GM12864 (cell line): Measurements from ENCODE around the gene MGLL.

ENCODE experiments used
- DNase-seq: peaks from one replicate; pipeline ENCODE4 v3.0.0-alpha.2; 2011; ENCODE audit warnings: low read depth
- H3K4me3 ChIP-seq: 2 replicates; pipeline ENCODE4 v1.5.1; 2011; ENCODE audit warnings: mild to moderate bottlenecking, low read depth, low read length, control low read depth
- CTCF ChIP-seq: IDR thresholded peaks from 2 replicates; pipeline ENCODE4 v1.5.1; 2011; ENCODE audit warnings: low read depth, mild to moderate bottlenecking, moderate library complexity, low read length, control low read depth, inconsistent platforms; ENCODE audit errors: missing control alignments

Gene MGLL

DNA sequence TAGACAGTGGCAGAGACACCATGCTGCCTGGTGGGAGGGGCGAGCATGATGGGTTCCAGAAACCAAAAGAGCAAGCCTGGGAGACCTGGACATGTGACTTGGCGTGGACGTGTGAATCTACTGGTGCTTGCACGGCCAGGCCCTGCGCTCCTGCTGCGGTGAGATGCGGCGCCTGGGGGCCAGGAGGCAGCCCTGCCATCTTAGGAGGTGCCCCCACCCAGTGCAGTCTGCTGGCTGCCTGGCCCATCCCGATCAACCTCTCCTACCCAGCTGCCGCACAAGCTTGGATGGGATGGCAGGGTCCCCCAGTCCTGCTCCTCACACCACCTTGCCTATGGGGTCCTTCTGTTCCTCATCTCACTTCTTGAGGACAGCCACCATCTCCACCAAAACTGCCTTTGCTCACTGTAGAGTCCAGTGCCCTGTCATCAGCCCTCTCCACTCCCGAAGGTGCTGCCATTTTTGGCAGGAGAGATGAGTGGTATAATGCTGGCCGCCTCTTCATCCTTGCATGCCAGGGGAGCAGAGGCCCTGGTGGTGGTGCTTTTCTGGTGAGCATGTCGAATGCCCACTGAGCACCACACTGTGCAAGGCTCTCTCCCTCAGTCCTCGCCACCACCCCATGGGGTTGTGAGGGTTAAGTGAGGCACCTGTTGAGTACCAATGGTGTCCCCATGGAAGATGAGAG is 152.6 kb downstream of the MGLL start:
- H3K4me3 ChIP-seq: no peak overlapping the region
- TF ChIP-seq CTCF: no peak
- DNase-seq: no peak

- no peak for TF ChIP-seq CTCF
- no peak overlapping the region for H3K4me3 ChIP-seq
Measured at GRCh38 chr3:127668906-127669305, 153.4 kb downstream of the MGLL start.

GRCh38 chr3:127667119-127667681 is 155.1 kb downstream of the MGLL start:
- TF ChIP-seq CTCF: no peak
- no peak overlapping the region for H3K4me3 ChIP-seq
- no peak for DNase-seq

More at GRCh38 chr3:127668906-127669305, 153.4 kb downstream of the MGLL start:
- no peak for DNase-seq

GRCh38 chr3:127666676-127667075 is 155.6 kb downstream of the MGLL start:
- TF ChIP-seq CTCF: no peak
- H3K4me3 ChIP-seq: no peak overlapping the region
- no peak for DNase-seq

DNA sequence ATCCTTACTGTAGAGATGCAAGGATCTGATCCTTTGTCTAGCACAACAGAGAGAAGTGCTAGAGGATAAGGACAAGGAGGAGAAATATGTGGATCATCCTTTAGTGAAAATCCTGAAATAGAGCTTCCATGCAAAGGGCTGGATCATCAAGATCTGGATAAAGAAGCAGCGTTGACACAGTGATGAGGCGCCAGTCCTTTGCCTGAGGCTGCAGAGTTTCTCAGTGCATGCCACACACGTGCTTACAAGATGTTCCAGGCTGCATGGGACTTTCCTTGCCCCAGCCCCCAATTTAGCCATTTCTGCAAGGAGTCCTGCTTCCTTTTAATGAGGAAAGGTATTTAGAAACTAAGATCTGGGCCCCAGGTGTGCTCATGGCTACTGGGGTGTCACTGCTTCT is 156.7 kb downstream of the MGLL start:
- DNase-seq: no peak
- no peak for TF ChIP-seq CTCF
- no peak overlapping the region for H3K4me3 ChIP-seq

DNA sequence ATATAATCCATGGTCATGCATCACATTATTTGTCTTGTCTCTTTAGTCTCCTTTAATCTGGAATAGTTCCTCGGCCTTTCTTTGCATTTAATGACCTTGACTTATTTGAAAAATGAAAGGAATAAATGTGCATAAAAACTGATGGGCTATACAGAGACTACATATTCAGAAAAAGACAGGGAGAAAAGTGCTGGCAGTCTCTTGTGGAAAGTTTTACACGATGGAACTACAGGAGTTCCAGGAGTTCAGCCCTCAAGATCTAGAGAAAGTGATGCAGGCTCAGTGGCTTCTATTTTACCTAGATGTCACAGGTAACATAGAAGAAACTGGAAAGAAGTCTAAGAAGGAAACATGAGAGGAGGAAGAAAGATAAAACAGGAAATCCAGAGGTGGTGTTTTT is 157.2 kb downstream of the MGLL start:
- TF ChIP-seq CTCF: no peak
- DNase-seq: no peak
- no peak overlapping the region for H3K4me3 ChIP-seq

- TF ChIP-seq CTCF: no peak
- no peak for DNase-seq
- H3K4me3 ChIP-seq: no peak overlapping the region
Measured at GRCh38 chr3:127663151-127663550, 159.2 kb downstream of the MGLL start.
